Thyroid gland (tissue), 4 donors: ENCODE results near the gene TENM3. TPM values are rescaled to one million over a fixed set of nuclear protein-coding genes. Genes with fewer than 3 reads are reported as not detected.

ENCODE experiments used
- DNase-seq, 2 donors: peaks; one replicate each; pipeline ENCODE4 v3.0.0-alpha.2; 2019
- H3K27ac ChIP-seq, 3 donors: fragments of 200-600 bp; sonication (generic); 1 replicate in 2 of 3; 2 replicates in 1 of 3; pipeline ENCODE4 v1.5.1; 2016 to 2019; ENCODE audit warnings: mild to moderate bottlenecking in 1 of 3, moderate library complexity in 1 of 3
- H3K27me3 ChIP-seq: fragments of 200-600 bp; sonication (generic); one replicate; pipeline ENCODE4 v1.5.1; 2019
- H3K36me3 ChIP-seq, 2 donors: fragments of 200-600 bp; sonication (generic); one replicate each; pipeline ENCODE4 v1.5.1; 2016 to 2019
- H3K4me1 ChIP-seq, 2 donors: fragments of 200-600 bp; sonication (generic); one replicate each; pipeline ENCODE4 v1.5.1; 2017 to 2019
- H3K4me3 ChIP-seq, 3 donors: fragments of 200-600 bp; sonication (generic); replicated peaks in 1 of 3; 1 replicate in 2 of 3; 2 replicates in 1 of 3; pipeline ENCODE4 v1.5.1; 2016; ENCODE audit warnings: mild to moderate bottlenecking in 1 of 3
- H3K9me3 ChIP-seq: fragments of 200-600 bp; sonication (generic); one replicate; pipeline ENCODE4 v1.5.1; 2017
- POLR2A ChIP-seq, 2 donors: fragments of 450-650 bp; IDR thresholded peaks; one replicate each; pipeline ENCODE4 v1.6.1; 2017; ENCODE audit warnings: antibody characterized with exemption in 2 of 2, mild to moderate bottlenecking in 2 of 2, moderate library complexity in 1 of 2
- WGBS, 2 donors: methylation state at CpG; one replicate each; pipeline ENCODE4 v1.1.5; 2017; 5-methylcytosine and 5-hydroxymethylcytosine counted together
- intact Hi-C: fragments of 100-400 bp; cut with DNase I; formaldehyde crosslinking; loops from one replicate; pipeline ENCODE4 v1.15.1; 2023
- total RNA-seq, 4 donors: library from RNA; depleted of rRNA; stranded (reverse); fragments of >200 nt; gene quantifications; one replicate each; pipeline ENCODE4 v1.2.3, GENCODE V29; 2016
- TF ChIP-seq, protein P1 (sequence below), 6 experiments: fragments of 200-600 bp in 3 of 6; fragments of 450-650 bp in 3 of 6; sonication (generic) in 3 of 6; IDR thresholded peaks; one replicate each; pipeline ENCODE4 v1.5.1; 2016 to 2019; ENCODE audit warnings: antibody characterized with exemption in 6 of 6, mild to moderate bottlenecking in 2 of 6, inconsistent platforms in 1 of 6, moderate library complexity in 1 of 6

Gene TENM3
- total RNA-seq, 4 donors from 2014 or later, result 41.8 to 82.2 (median 68.1) TPM

DNA sequence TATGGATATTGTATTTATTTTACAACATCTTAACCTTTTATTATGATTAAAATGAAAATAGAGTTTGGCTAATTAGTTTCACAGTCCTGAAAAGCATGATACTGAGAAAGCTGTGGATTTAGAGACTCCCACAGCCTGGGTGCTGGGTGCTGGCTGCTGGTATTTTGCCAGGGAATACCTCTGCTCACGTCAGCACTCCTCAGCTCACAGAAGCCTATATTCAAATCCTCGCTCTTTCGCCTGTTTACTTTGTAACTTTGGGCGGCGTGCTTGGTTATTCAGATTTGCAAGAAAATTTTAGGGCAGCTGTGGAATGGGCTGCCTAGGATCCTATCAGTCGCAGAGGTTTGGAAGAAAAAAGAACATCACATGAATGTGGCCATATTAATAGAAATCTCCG is 412.1 kb downstream of the TENM3 start:
- DNase-seq, result peak; percentile 65 to 66
- H3K4me3 ChIP-seq, result no peak overlapping the region
- H3K27ac ChIP-seq, result peak overlapping the region in 2 of 3 donors; percentile 13 to 20
- intact Hi-C loops, result no loop called here
- H3K36me3 ChIP-seq, result no peaks in the 10 kb centered on the region
- H3K9me3 ChIP-seq, result no peaks in the 10 kb centered on the region
- H3K27me3 ChIP-seq, result no peaks in the 10 kb centered on the region
- H3K4me1 ChIP-seq, result peaks cover 7 to 13% of the 10 kb centered on the region in 2 donors
- WGBS, 2 donors, result 47 to 59% methylated on average over 7 of the region's 7 CpGs
- no peak for TF ChIP-seq POLR2A (IDR thresholded peaks at IDR 0.05)
- TF ChIP-seq, protein P1, sequence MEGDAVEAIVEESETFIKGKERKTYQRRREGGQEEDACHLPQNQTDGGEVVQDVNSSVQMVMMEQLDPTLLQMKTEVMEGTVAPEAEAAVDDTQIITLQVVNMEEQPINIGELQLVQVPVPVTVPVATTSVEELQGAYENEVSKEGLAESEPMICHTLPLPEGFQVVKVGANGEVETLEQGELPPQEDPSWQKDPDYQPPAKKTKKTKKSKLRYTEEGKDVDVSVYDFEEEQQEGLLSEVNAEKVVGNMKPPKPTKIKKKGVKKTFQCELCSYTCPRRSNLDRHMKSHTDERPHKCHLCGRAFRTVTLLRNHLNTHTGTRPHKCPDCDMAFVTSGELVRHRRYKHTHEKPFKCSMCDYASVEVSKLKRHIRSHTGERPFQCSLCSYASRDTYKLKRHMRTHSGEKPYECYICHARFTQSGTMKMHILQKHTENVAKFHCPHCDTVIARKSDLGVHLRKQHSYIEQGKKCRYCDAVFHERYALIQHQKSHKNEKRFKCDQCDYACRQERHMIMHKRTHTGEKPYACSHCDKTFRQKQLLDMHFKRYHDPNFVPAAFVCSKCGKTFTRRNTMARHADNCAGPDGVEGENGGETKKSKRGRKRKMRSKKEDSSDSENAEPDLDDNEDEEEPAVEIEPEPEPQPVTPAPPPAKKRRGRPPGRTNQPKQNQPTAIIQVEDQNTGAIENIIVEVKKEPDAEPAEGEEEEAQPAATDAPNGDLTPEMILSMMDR (IDR thresholded peaks at IDR 0.05), result no peak

DNA sequence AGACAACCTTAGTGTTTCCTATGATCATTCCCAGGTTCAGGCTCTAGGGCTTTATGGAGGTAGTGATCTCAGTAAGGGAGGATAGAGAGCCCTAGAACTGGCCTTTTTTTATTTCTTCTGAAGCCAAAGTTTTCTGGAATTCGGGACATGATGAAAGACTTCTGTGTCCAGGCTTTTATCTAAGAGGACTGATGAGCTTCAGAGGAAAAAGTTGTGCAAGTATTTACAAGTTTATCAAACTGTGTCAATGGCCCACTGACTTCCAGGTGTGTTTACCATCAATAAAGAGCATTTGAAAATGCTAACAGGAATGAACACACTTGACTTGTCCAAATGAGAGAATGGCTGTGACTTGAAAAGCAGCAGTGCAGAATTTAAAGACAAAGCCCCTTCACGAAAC is 419.3 kb downstream of the TENM3 start:
- DNase-seq, result no peak
- Histone ChIP-seq H3K9me3 (no peaks in the 10 kb centered on the region), H3K36me3 (no peaks in the 10 kb centered on the region), H3K4me1 (no peaks in the 10 kb centered on the region), H3K27ac (no peak overlapping the region), H3K27me3 (no peaks in the 10 kb centered on the region), H3K4me3 (no peak overlapping the region)
- TF ChIP-seq POLR2A (IDR thresholded peaks at IDR 0.05), result no peak
- TF ChIP-seq, protein P1 (IDR thresholded peaks at IDR 0.05), result no peak
- 82 to 87% methylated on average over 2 of the region's 2 CpGs for WGBS, 2 donors
- intact Hi-C loops, result no loop called here

- Histone ChIP-seq H3K4me1 (no peaks in the 10 kb centered on the region), H3K36me3 (no peaks in the 10 kb centered on the region), H3K27ac (no peak overlapping the region), H3K27me3 (no peaks in the 10 kb centered on the region), H3K4me3 (no peak overlapping the region), H3K9me3 (no peaks in the 10 kb centered on the region)
- no peak for DNase-seq
- intact Hi-C loops, result no loop called here
- 80 to 83% methylated on average over 3 of the region's 3 CpGs for WGBS, 2 donors
- TF ChIP-seq, protein P1 (IDR thresholded peaks at IDR 0.05), result no peak
- no peak for TF ChIP-seq POLR2A (IDR thresholded peaks at IDR 0.05)
These were observed 428.0 kb downstream of the TENM3 start for GRCh38 chr4:182671231-182671630.

DNA sequence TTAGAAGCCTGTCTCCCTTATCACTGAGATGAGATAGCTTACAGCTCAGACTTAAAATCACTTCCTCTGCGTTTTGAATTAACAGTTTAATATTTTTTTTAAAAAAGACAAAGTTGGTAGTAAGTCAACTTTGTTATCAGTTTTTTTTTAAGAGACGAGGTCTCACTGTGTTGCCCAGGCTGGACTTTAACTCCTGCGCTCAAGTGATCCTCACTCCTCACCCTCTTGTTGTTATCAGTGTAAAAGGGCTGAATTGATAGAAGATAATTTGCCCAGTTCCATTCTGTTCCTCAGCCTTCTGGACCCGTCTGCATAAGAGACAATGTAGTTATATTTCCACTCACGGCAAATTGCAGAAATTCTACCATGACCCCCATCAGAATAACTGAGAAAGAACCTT is 428.5 kb downstream of the TENM3 start:
- DNase-seq, result no peak
- no peaks in the 10 kb centered on the region for H3K27me3 ChIP-seq
- WGBS, 2 donors, result 81 to 86% methylated on average over 5 of the region's 5 CpGs
- no peaks in the 10 kb centered on the region for H3K9me3 ChIP-seq
- no peaks in the 10 kb centered on the region for H3K36me3 ChIP-seq
- intact Hi-C loops, result no loop called here
- H3K27ac ChIP-seq, result no peak overlapping the region
- no peaks in the 10 kb centered on the region for H3K4me1 ChIP-seq
- TF ChIP-seq, protein P1 (IDR thresholded peaks at IDR 0.05), result no peak
- no peak for TF ChIP-seq POLR2A (IDR thresholded peaks at IDR 0.05)
- no peak overlapping the region for H3K4me3 ChIP-seq

GRCh38 chr4:182678590-182678989 is 435.4 kb downstream of the TENM3 start:
- intact Hi-C loops, result no loop called here
- no peaks in the 10 kb centered on the region for H3K27me3 ChIP-seq
- H3K9me3 ChIP-seq, result no peaks in the 10 kb centered on the region
- no peak overlapping the region for H3K4me3 ChIP-seq
- no peak for DNase-seq
- 86 to 89% methylated on average over 4 of the region's 4 CpGs for WGBS, 2 donors
- H3K27ac ChIP-seq, result no peak overlapping the region
- no peaks in the 10 kb centered on the region for H3K4me1 ChIP-seq
- no peaks in the 10 kb centered on the region for H3K36me3 ChIP-seq
- TF ChIP-seq, protein P1 (IDR thresholded peaks at IDR 0.05), result no peak
- TF ChIP-seq POLR2A (IDR thresholded peaks at IDR 0.05), result no peak
